Measurements from ENCODE around the gene FGF11. TPM values are rescaled to one million over a fixed set of nuclear protein-coding genes. Genes with fewer than 3 reads are reported as not detected.

FGF11 gene
- polyA plus RNA-seq, 1 of the 3 experiments (the other 2 are of a cell fraction) = 1.9 TPM

GRCh38 chr17:7408863-7409262 is 30.4 kb upstream of the FGF11 start:
- Histone ChIP-seq H3F3A (replicated peaks; ENCODE audit: insufficient read depth) (no peaks in the 10 kb centered on the region), H3K4me3 (ENCODE audit: low read depth in 2 of 2, low read length in 1 of 2) (no peak overlapping the region), H2AFZ (ENCODE audit: low read depth) (no peak overlapping the region), H3K36me3 (replicated peaks in 1 of 2; ENCODE audit: control insufficient read depth in 1 of 2, insufficient read depth in 2 of 2, low read length in 1 of 2) (peaks cover 8 to 35% of the 10 kb centered on the region in 2 experiments), H3K27me3 (ENCODE audit: insufficient read depth) (no peaks in the 10 kb centered on the region), H3K9ac (no peak overlapping the region), H3K9me2 (no peaks in the 10 kb centered on the region), H3K9me3 (no peaks in the 10 kb centered on the region), H4K20me1 (ENCODE audit: insufficient read depth) (peaks cover 11% of the 10 kb centered on the region; the same call in 1 of the 2 replicates), H3K27ac (ENCODE audit: low read depth in 2 of 2, low read length in 1 of 2) (no peak overlapping the region), H3K4me2 (no peak overlapping the region), H3K79me2 (ENCODE audit: insufficient read depth) (peaks cover 28% of the 10 kb centered on the region), H3K4me1 (ENCODE audit: control insufficient read depth in 1 of 2, insufficient read depth in 2 of 2, low read depth in 1 of 2, low read length in 1 of 2) (peaks cover 0 to 15% of the 10 kb centered on the region in 2 experiments; a peak in 1 of 4 replicates)
- ChIA-PET CTCF (interaction anchor here (4.9 kb wide), 1 partner anchor 53 kb away, joined by 28 read pairs; the partner anchor contains the start of gene TMEM95), POLR2A (no interaction called here)
- DNase-seq = no peak
- TF ChIP-seq MEF2A (IDR thresholded peaks at IDR 0.05; ENCODE audit: borderline replicate concordance, low read depth) (no peak), NRF1 (IDR thresholded peaks at IDR 0.05; ENCODE audit: low read depth, low read length) (no peak), NFIC (IDR thresholded peaks at IDR 0.05; ENCODE audit: borderline replicate concordance) (no peak), RCOR1 (IDR thresholded peaks at IDR 0.05; ENCODE audit: low read length) (no peak), RAD21 (IDR thresholded peaks at IDR 0.05; ENCODE audit: low read length) (no peak), MXI1 (IDR thresholded peaks at IDR 0.05; ENCODE audit: low read depth, low read length) (no peak), USF2 (IDR thresholded peaks at IDR 0.05; ENCODE audit: borderline replicate concordance, low read depth, low read length) (no peak), GATA2 (CRISPR knock-in tag; IDR thresholded peaks at IDR 0.05) (no peak), SMC3 (IDR thresholded peaks at IDR 0.05; ENCODE audit: low read depth, low read length) (no peak), RXRA (IDR thresholded peaks at IDR 0.05; ENCODE audit: borderline replicate concordance, low read depth) (no peak), SIN3A (IDR thresholded peaks at IDR 0.05; ENCODE audit: borderline replicate concordance, low read depth, low read length) (no peak), CHD2 (IDR thresholded peaks at IDR 0.05; ENCODE audit: low read length, partially characterized antibody) (no peak), IRF3 (IDR thresholded peaks at IDR 0.05; ENCODE audit: low read depth, low read length) (no peak), PBX3 (IDR thresholded peaks at IDR 0.05) (no peak), FOXM1 (IDR thresholded peaks at IDR 0.05; ENCODE audit: low read depth) (no peak), TEAD4 (IDR thresholded peaks at IDR 0.05; ENCODE audit: borderline replicate concordance, insufficient read depth) (no peak), GABPA (IDR thresholded peaks at IDR 0.05; ENCODE audit: low read depth) (no peak)
- WGBS (ENCODE audit: low lambda C conversion rate) = 94% methylated on average over 4 of the region's 6 CpGs

Data from SK-N-SH (cell line).